Measurements from ENCODE around the gene DNAH17.

GRCh38 chr17:78435330-78436005 is 141.7 kb downstream of the DNAH17 start:
- TF ChIP-seq CTCF (IDR thresholded peaks at IDR 0.05) (no peak), EZH2 (IDR thresholded peaks at IDR 0.05) (no peak), EZH2phosphoT487 (IDR thresholded peaks at IDR 0.05) (no peak)
